ENCODE results near the gene CD40. TPM values are rescaled to one million over a fixed set of nuclear protein-coding genes. Genes with fewer than 3 reads are reported as not detected.

Gene CD40
- total RNA-seq, 1 experiment from 2014 or later: 7.8 TPM

- no peak overlapping the region for H3K4ac ChIP-seq (ENCODE audit: low read depth, low read length)
- no peaks in the 10 kb centered on the region for H4K20me1 ChIP-seq (ENCODE audit: control insufficient read depth, insufficient read depth, insufficient read length)
- no peak overlapping the region for H3K18ac ChIP-seq (ENCODE audit: insufficient read length, low read depth, low read length)
- no peak overlapping the region for H4K91ac ChIP-seq (ENCODE audit: insufficient read length, low read depth, low read length)
- H2AK5ac ChIP-seq (ENCODE audit: insufficient read length, low read length): no peak overlapping the region
- H3K9me3 ChIP-seq (ENCODE audit: control insufficient read depth, low read depth, low read length): no peaks in the 10 kb centered on the region
- peaks cover 8% of the 10 kb centered on the region for H3K23me2 ChIP-seq (ENCODE audit: insufficient read length, low read depth, low read length, poor library complexity, severe bottlenecking)
- H2AFZ ChIP-seq (ENCODE audit: low read length): no peak overlapping the region
- peaks cover 0 to 3% of the 10 kb centered on the region in 2 experiments; a peak in 1 of 5 replicates for H3K9me3 Mint-ChIP-seq
- no peak overlapping the region for H4K8ac ChIP-seq (replicated peaks; ENCODE audit: insufficient read length, low read depth, low read length)
- no peak overlapping the region for H3K27ac ChIP-seq (ENCODE audit: insufficient read length, low read depth, low read length)
- H2BK20ac ChIP-seq (ENCODE audit: low read depth, low read length, poor library complexity, severe bottlenecking): no peak overlapping the region
- H3K4me1 Mint-ChIP-seq: peaks cover 8 to 10% of the 10 kb centered on the region in 2 experiments
- no peak overlapping the region for H3K23ac ChIP-seq (ENCODE audit: insufficient read length, low read depth, low read length)
- H3K27me3 ChIP-seq (ENCODE audit: insufficient read depth, low read length): no peaks in the 10 kb centered on the region
- TF ChIP-seq CTCF (conservative IDR thresholded peaks at IDR 0.05): no peak; the same call in 2 of the 3 replicates
- H2BK15ac ChIP-seq (ENCODE audit: low read depth, low read length): no peak overlapping the region
- no peak overlapping the region for H3K4me3 Mint-ChIP-seq
- H3K27ac Mint-ChIP-seq: peak overlapping the region in 1 of 3 experiments; percentile 56; a peak in 1 of 7 replicates
- H2BK120ac ChIP-seq (ENCODE audit: low read depth, low read length, poor library complexity, severe bottlenecking): no peak overlapping the region
- H3K56ac ChIP-seq (ENCODE audit: insufficient read length, low read depth, low read length): no peak overlapping the region
- no peak overlapping the region for H2BK5ac ChIP-seq (ENCODE audit: insufficient read length, low read length)
- H3K9ac ChIP-seq (ENCODE audit: extremely low read depth, insufficient read length, low read length): no peak overlapping the region
- peaks cover 8% of the 10 kb centered on the region for H3K27me3 Mint-ChIP-seq (ENCODE audit: low read depth)
- no peaks in the 10 kb centered on the region for H3K4me1 ChIP-seq (ENCODE audit: insufficient read depth, low read length)
- peaks cover 4% of the 10 kb centered on the region; the same call in 1 of the 2 replicates for H3K79me2 ChIP-seq (ENCODE audit: insufficient read depth, low read length)
- no peak overlapping the region for H3K4me2 ChIP-seq (ENCODE audit: insufficient read depth, insufficient read length, low read length)
- H2BK12ac ChIP-seq (ENCODE audit: insufficient read length, low read depth, low read length): no peak overlapping the region
- H4K5ac ChIP-seq (ENCODE audit: insufficient read length, low read depth, low read length): no peak overlapping the region
- peaks cover 3% of the 10 kb centered on the region for H3K79me1 ChIP-seq (ENCODE audit: insufficient read depth, low read depth, low read length, poor library complexity, severe bottlenecking)
- no peak overlapping the region for H3K14ac ChIP-seq (ENCODE audit: insufficient read depth, low read length)
- no peaks in the 10 kb centered on the region for H3K36me3 Mint-ChIP-seq (ENCODE audit: insufficient read depth in 1 of 3, low read depth in 3 of 3)
- no peak overlapping the region for H3T11ph ChIP-seq (ENCODE audit: low read length)
- no CpG with 5 or more reads among the region's 2 CpGs for WGBS (ENCODE audit: extremely low coverage, insufficient read length, low lambda C conversion rate)
- no peak for DNase-seq
These were observed 24.6 kb upstream of the CD40 start for GRCh38 chr20:46093531-46093930.
